ENCODE data around the gene SLC10A7.

DNA sequence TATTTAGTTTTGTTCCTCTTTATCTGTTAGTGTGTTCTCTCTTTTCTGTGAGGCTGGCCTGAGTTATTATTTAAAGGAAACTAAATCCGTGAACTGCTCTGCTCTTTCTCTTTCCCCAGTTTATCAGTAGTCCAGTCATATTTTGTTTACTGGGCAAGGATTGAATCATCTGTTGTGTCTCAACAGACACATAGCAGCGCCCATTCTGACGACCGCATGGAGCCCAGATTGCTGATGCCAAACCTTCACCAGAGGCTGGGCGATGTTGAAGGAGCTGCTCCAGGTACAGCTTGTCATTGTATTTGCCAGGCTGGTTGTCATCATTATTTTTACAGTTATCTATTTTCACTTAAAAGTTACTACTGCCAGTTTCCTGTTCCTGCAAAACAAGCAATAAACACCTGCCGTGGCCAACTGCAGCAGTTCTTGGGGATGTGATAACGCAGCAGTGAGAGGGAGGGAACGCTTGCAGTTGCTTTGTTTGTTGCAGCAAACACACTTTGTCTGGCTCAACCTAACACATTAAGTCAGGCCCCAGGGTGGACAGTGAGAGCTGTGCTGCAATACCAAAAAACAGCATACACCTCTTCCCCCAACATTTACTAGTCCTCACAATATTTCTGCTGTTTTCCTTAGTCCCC lies 297.3 kb downstream of the SLC10A7 start:
- TF ChIP-seq SUZ12 (IDR thresholded peaks at IDR 0.05; ENCODE audit: extremely low read depth, insufficient read depth, insufficient read length) (no peak), ZNF274 (IDR thresholded peaks at IDR 0.05; ENCODE audit: low read depth, low read length) (no peak), YY1 (IDR thresholded peaks at IDR 0.05; ENCODE audit: insufficient read depth, insufficient read length) (no peak)
